GM19463 (cell line): ENCODE data around the gene MYH3.
"Not testable (repeated sequence)": the region's sequence is repeated elsewhere in the genome, so short reads cannot be mapped to it uniquely, and the experiment has no call there.

Source experiments
- ATAC-seq: cut with Tn5 transposase; IDR thresholded peaks from one replicate; pipeline ENCODE4 v1.9.1; 2021; ENCODE audit warnings: mild to moderate bottlenecking, moderate library complexity; ENCODE audit not compliant: unreplicated experiment

Gene MYH3

GRCh38 chr17:10657148-10657547 is at the start of gene MYH3:
Gene MYH3, minus strand, starts transcription at chr17:10657309. Its CDS starts 2,245 bp downstream, at chr17:10655064.
- ATAC-seq: no peak

GRCh38 chr17:10705727-10706126 is 48.6 kb upstream of the MYH3 start:
- no peak for ATAC-seq

GRCh38 chr17:10702574-10702973 is 45.5 kb upstream of the MYH3 start:
- ATAC-seq: no peak

- no peak for ATAC-seq
These were observed 42.7 kb upstream of the MYH3 start for GRCh38 chr17:10699856-10700255.

GRCh38 chr17:10698096-10698818 is 41.1 kb upstream of the MYH3 start:
- ATAC-seq: no peak

GRCh38 chr17:10697092-10698081 is 40.3 kb upstream of the MYH3 start, which contains the start of the genes ADPRM and SCO1:
Gene ADPRM, plus strand, starts transcription at chr17:10697594. Its CDS starts 7,333 bp downstream, at chr17:10704927.
Gene SCO1, minus strand, starts transcription at chr17:10697533. Its CDS starts 26 bp downstream, at chr17:10697507.
- peak; percentile 95 for ATAC-seq

GRCh38 chr17:10695875-10696407 is 38.8 kb upstream of the MYH3 start:
- ATAC-seq: not testable (repeated sequence)

GRCh38 chr17:10687499-10687898 is 30.4 kb upstream of the MYH3 start:
- ATAC-seq: no peak

GRCh38 chr17:10683853-10684252 is 26.7 kb upstream of the MYH3 start:
- ATAC-seq: no peak

GRCh38 chr17:10681866-10682446 is 24.8 kb upstream of the MYH3 start:
- ATAC-seq: no peak

- no peak for ATAC-seq
These were observed 17.6 kb upstream of the MYH3 start for GRCh38 chr17:10674704-10675103.

GRCh38 chr17:10673312-10673711 is 16.2 kb upstream of the MYH3 start:
- no peak for ATAC-seq

GRCh38 chr17:10668775-10669174 is 11.7 kb upstream of the MYH3 start:
- no peak for ATAC-seq

GRCh38 chr17:10666906-10667305 is 9.8 kb upstream of the MYH3 start:
- ATAC-seq: no peak

GRCh38 chr17:10664571-10664970 is 7.5 kb upstream of the MYH3 start:
- no peak for ATAC-seq

GRCh38 chr17:10663231-10663630 is 6.1 kb upstream of the MYH3 start:
- ATAC-seq: no peak

- no peak for ATAC-seq
These were observed 4.3 kb upstream of the MYH3 start for GRCh38 chr17:10661437-10661836.

- no peak for ATAC-seq
These were observed 770 bp upstream of the MYH3 start for GRCh38 chr17:10657879-10658278.

GRCh38 chr17:10653987-10654386 is 3.1 kb downstream of the MYH3 start:
- no peak for ATAC-seq

- no peak for ATAC-seq
These were observed 4.0 kb downstream of the MYH3 start for GRCh38 chr17:10652984-10653659.
